HCEC 1CT (cell line): ENCODE data around the gene CDH11.
A peak's percentile ranks its signal among the peaks of the same experiment; 100 is the strongest.

Experiments
- DNase-seq: peaks from one replicate; pipeline ENCODE4 v3.0.0-alpha.2; 2017

CDH11 gene

GRCh38 chr16:65021852-65022595 is 99.8 kb downstream of the CDH11 start:
- no peak for DNase-seq

GRCh38 chr16:65016754-65017153 is 105.1 kb downstream of the CDH11 start:
- no peak for DNase-seq

- no peak for DNase-seq
Measured at GRCh38 chr16:65015599-65015998, 106.3 kb downstream of the CDH11 start.

GRCh38 chr16:65012357-65012756 is 109.5 kb downstream of the CDH11 start:
- DNase-seq = peak; percentile 59

GRCh38 chr16:65010125-65010524 is 111.7 kb downstream of the CDH11 start:
- DNase-seq = no peak

- no peak for DNase-seq
Measured at GRCh38 chr16:65005696-65006095, 116.2 kb downstream of the CDH11 start.

GRCh38 chr16:65004570-65004969 is 117.3 kb downstream of the CDH11 start:
- DNase-seq = no peak

- DNase-seq = no peak
Measured at GRCh38 chr16:65003621-65004020, 118.2 kb downstream of the CDH11 start.

GRCh38 chr16:65002265-65002664 is 119.6 kb downstream of the CDH11 start:
- peak; percentile 67 for DNase-seq

GRCh38 chr16:65000654-65001053 is 121.2 kb downstream of the CDH11 start:
- no peak for DNase-seq

GRCh38 chr16:64997751-64998150 is 124.1 kb downstream of the CDH11 start:
- DNase-seq = no peak

GRCh38 chr16:64997121-64997520 is 124.7 kb downstream of the CDH11 start:
- DNase-seq = no peak

GRCh38 chr16:64996641-64997040 is 125.2 kb downstream of the CDH11 start:
- DNase-seq = no peak

- no peak for DNase-seq
Measured at GRCh38 chr16:64993464-64993863, 128.4 kb downstream of the CDH11 start.

- DNase-seq = no peak
Measured at GRCh38 chr16:64991001-64991400, 130.9 kb downstream of the CDH11 start.

- no peak for DNase-seq
Measured at GRCh38 chr16:64990101-64990500, 131.8 kb downstream of the CDH11 start.

GRCh38 chr16:64989050-64989449 is 132.8 kb downstream of the CDH11 start:
- no peak for DNase-seq

GRCh38 chr16:64983963-64984362 is 137.9 kb downstream of the CDH11 start:
- DNase-seq = peak; percentile 72

- DNase-seq = no peak
Measured at GRCh38 chr16:64983231-64983630, 138.6 kb downstream of the CDH11 start.

- DNase-seq = no peak
Measured at GRCh38 chr16:64982581-64982980, 139.3 kb downstream of the CDH11 start.

- DNase-seq = no peak
Measured at GRCh38 chr16:64981568-64982281, 140.1 kb downstream of the CDH11 start.

GRCh38 chr16:64977206-64977920 is 144.5 kb downstream of the CDH11 start:
- DNase-seq = no peak

- DNase-seq = peak; percentile 7
Measured at GRCh38 chr16:64975821-64976220, 146.0 kb downstream of the CDH11 start.

- no peak for DNase-seq
Measured at GRCh38 chr16:64974381-64974780, 147.5 kb downstream of the CDH11 start.
